ENCODE measurements around the gene AUP1. TPM values are rescaled to one million over a fixed set of nuclear protein-coding genes. Genes with fewer than 3 reads are reported as not detected.

Gene AUP1
- total RNA-seq, 1 donor from 2014 or later, result 122 TPM

GRCh38 chr2:74569686-74570085 is 40.2 kb upstream of the AUP1 start:
- Histone ChIP-seq H3K4me1 (peaks cover 19% of the 10 kb centered on the region), H3K9me3 (no peaks in the 10 kb centered on the region), H3K36me3 (no peaks in the 10 kb centered on the region), H3K27me3 (ENCODE audit: low read depth) (no peaks in the 10 kb centered on the region), H3K4me3 (no peak overlapping the region), H3K27ac (no peak overlapping the region)
- ATAC-seq (no peak), DNase-seq (no peak)
- intact Hi-C loops (cut with DNase I), result no loop called here
- no peak for TF ChIP-seq CTCF (IDR thresholded peaks at IDR 0.05)

- ATAC-seq (peak; percentile 72 to 89), DNase-seq (no peak)
- H3K27ac ChIP-seq, result no peak overlapping the region
- no peaks in the 10 kb centered on the region for H3K36me3 ChIP-seq
- TF ChIP-seq CTCF (IDR thresholded peaks at IDR 0.05), result no peak
- no peaks in the 10 kb centered on the region for H3K9me3 ChIP-seq
- H3K4me3 ChIP-seq, result no peak overlapping the region
- H3K4me1 ChIP-seq, result peaks cover 12% of the 10 kb centered on the region
- intact Hi-C loops (cut with DNase I), result no loop called here
- H3K27me3 ChIP-seq (ENCODE audit: low read depth), result no peaks in the 10 kb centered on the region
These were observed 38.4 kb upstream of the AUP1 start for GRCh38 chr2:74567881-74568280.

- no peaks in the 10 kb centered on the region for H3K9me3 ChIP-seq
- DNase-seq (no peak), ATAC-seq (no peak)
- intact Hi-C loops (cut with DNase I), result no loop called here
- H3K4me3 ChIP-seq, result no peak overlapping the region
- TF ChIP-seq CTCF (IDR thresholded peaks at IDR 0.05), result no peak
- no peaks in the 10 kb centered on the region for H3K36me3 ChIP-seq
- H3K27ac ChIP-seq, result no peak overlapping the region
- H3K27me3 ChIP-seq (ENCODE audit: low read depth), result no peaks in the 10 kb centered on the region
- H3K4me1 ChIP-seq, result peaks cover 12% of the 10 kb centered on the region
These were observed 37.2 kb upstream of the AUP1 start for GRCh38 chr2:74566754-74567085.

- Histone ChIP-seq H3K27ac (no peak overlapping the region), H3K4me1 (peaks cover 12% of the 10 kb centered on the region), H3K9me3 (no peaks in the 10 kb centered on the region), H3K4me3 (no peak overlapping the region), H3K36me3 (no peaks in the 10 kb centered on the region), H3K27me3 (ENCODE audit: low read depth) (no peaks in the 10 kb centered on the region)
- TF ChIP-seq CTCF (IDR thresholded peaks at IDR 0.05), result no peak
- no peak for ATAC-seq
- DNase-seq, result no peak
- intact Hi-C loops (cut with DNase I), result no loop called here
These were observed 36.7 kb upstream of the AUP1 start for GRCh38 chr2:74566076-74566753.

GRCh38 chr2:74564222-74564621 is 34.7 kb upstream of the AUP1 start:
- TF ChIP-seq CTCF (IDR thresholded peaks at IDR 0.05), result no peak
- DNase-seq (no peak), ATAC-seq (no peak)
- intact Hi-C loops (cut with DNase I), result no loop called here
- Histone ChIP-seq H3K9me3 (no peaks in the 10 kb centered on the region), H3K27ac (no peak overlapping the region), H3K36me3 (no peaks in the 10 kb centered on the region), H3K4me1 (peaks cover 12% of the 10 kb centered on the region), H3K4me3 (no peak overlapping the region), H3K27me3 (ENCODE audit: low read depth) (no peaks in the 10 kb centered on the region)

Data from lower lobe of right lung (tissue), 2 donors.